Thyroid gland (tissue), 4 donors: ENCODE measurements around the gene ADORA2B.

Experiments
- CTCF ChIP-seq, 6 experiments: fragments of 200-600 bp in 3 of 6; fragments of 450-650 bp in 3 of 6; sonication (generic) in 3 of 6; IDR thresholded peaks; one replicate each; pipeline ENCODE4 v1.5.1; 2016 to 2019; ENCODE audit warnings: antibody characterized with exemption in 6 of 6, mild to moderate bottlenecking in 2 of 6, inconsistent platforms in 1 of 6, moderate library complexity in 1 of 6
- POLR2A ChIP-seq, 2 donors: fragments of 450-650 bp; IDR thresholded peaks; one replicate each; pipeline ENCODE4 v1.6.1; 2017; ENCODE audit warnings: antibody characterized with exemption in 2 of 2, mild to moderate bottlenecking in 2 of 2, moderate library complexity in 1 of 2

- TF ChIP-seq CTCF (IDR thresholded peaks at IDR 0.05) (no peak), POLR2A (IDR thresholded peaks at IDR 0.05) (no peak)
These were observed 37.6 kb upstream of the ADORA2B start for GRCh38 chr17:15907290-15907689.
